OCI-LY1 (cell line): ENCODE results near the gene HIVEP1.

Source experiments
- EZH2 ChIP-seq: fragments of 200-600 bp; sonication (generic), shearing (Covaris generic); IDR thresholded peaks from 2 replicates; pipeline ENCODE4 v1.8.0; 2017; ENCODE audit warnings: borderline replicate concordance, mixed run types, mild to moderate bottlenecking, antibody characterized with exemption, low read length, moderate library complexity, mixed read lengths
- TF ChIP-seq, protein P1 (sequence below): fragments of 200-600 bp; sonication (generic), shearing (Covaris generic); IDR thresholded peaks from 2 replicates; pipeline ENCODE4 v1.5.1; 2017; ENCODE audit warnings: mild to moderate bottlenecking, antibody characterized with exemption, low read length, moderate library complexity, mixed read lengths

DNA sequence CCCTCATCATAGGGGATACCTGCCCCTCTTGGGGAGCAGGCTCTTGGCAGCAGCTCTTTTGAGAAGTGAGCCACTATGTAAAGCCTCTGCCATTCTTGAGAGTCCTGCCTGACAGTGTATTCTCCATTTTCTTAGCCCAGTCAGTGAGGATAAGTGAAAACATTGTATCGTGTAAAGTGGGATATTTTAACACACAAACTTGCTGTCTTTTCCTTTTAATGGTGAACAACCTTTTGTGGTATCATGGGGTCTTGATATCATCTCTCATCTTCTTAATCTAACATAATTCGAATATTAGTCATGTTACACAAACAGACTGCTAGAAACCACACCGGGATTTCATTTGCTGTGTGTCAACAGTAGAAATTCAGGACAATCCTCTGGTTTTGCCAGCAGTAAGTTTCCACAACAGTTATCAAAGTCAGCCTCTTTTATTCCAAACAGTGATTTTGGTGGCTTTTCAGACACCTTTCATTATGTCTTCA is 136.2 kb downstream of the HIVEP1 start:
- TF ChIP-seq EZH2 = no peak
- TF ChIP-seq, protein P1, sequence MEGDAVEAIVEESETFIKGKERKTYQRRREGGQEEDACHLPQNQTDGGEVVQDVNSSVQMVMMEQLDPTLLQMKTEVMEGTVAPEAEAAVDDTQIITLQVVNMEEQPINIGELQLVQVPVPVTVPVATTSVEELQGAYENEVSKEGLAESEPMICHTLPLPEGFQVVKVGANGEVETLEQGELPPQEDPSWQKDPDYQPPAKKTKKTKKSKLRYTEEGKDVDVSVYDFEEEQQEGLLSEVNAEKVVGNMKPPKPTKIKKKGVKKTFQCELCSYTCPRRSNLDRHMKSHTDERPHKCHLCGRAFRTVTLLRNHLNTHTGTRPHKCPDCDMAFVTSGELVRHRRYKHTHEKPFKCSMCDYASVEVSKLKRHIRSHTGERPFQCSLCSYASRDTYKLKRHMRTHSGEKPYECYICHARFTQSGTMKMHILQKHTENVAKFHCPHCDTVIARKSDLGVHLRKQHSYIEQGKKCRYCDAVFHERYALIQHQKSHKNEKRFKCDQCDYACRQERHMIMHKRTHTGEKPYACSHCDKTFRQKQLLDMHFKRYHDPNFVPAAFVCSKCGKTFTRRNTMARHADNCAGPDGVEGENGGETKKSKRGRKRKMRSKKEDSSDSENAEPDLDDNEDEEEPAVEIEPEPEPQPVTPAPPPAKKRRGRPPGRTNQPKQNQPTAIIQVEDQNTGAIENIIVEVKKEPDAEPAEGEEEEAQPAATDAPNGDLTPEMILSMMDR = no peak
